GM19043 (cell line): ENCODE data around the gene LRRC4C.

Experiments used
- ATAC-seq: cut with Tn5 transposase; IDR thresholded peaks from one replicate; pipeline ENCODE4 v1.9.1; 2021; ENCODE audit warnings: low read depth; ENCODE audit not compliant: unreplicated experiment

LRRC4C gene

GRCh38 chr11:40403321-40403720, 1056.1 kb downstream of the LRRC4C start:
- no peak for ATAC-seq

- no peak for ATAC-seq
Observed at GRCh38 chr11:40401132-40401853, 1058.2 kb downstream of the LRRC4C start.

- no peak for ATAC-seq
Observed at GRCh38 chr11:40397141-40397540, 1062.3 kb downstream of the LRRC4C start.

GRCh38 chr11:40393511-40393910, 1065.9 kb downstream of the LRRC4C start:
- no peak for ATAC-seq

- ATAC-seq = no peak
Observed at GRCh38 chr11:40391679-40392078, 1067.8 kb downstream of the LRRC4C start.

GRCh38 chr11:40388097-40388818, 1071.2 kb downstream of the LRRC4C start:
- ATAC-seq = no peak

- no peak for ATAC-seq
Observed at GRCh38 chr11:40387240-40387980, 1072.0 kb downstream of the LRRC4C start.

- ATAC-seq = no peak
Observed at GRCh38 chr11:40384991-40385390, 1074.5 kb downstream of the LRRC4C start.

GRCh38 chr11:40381481-40381880, 1078.0 kb downstream of the LRRC4C start:
- ATAC-seq = no peak

- ATAC-seq = no peak
Observed at GRCh38 chr11:40380835-40381234, 1078.6 kb downstream of the LRRC4C start.

GRCh38 chr11:40376331-40376730, 1083.1 kb downstream of the LRRC4C start:
- no peak for ATAC-seq

GRCh38 chr11:40370821-40371616, 1088.4 kb downstream of the LRRC4C start:
- ATAC-seq = no peak

- no peak for ATAC-seq
Observed at GRCh38 chr11:40360206-40360798, 1099.2 kb downstream of the LRRC4C start.

- ATAC-seq = no peak
Observed at GRCh38 chr11:40354121-40354520, 1105.3 kb downstream of the LRRC4C start.

GRCh38 chr11:40340911-40341310, 1118.5 kb downstream of the LRRC4C start:
- no peak for ATAC-seq

GRCh38 chr11:40338739-40339138, 1120.7 kb downstream of the LRRC4C start:
- no peak for ATAC-seq

- ATAC-seq = no peak
Observed at GRCh38 chr11:40338062-40338461, 1121.4 kb downstream of the LRRC4C start.

- ATAC-seq = no peak
Observed at GRCh38 chr11:40337118-40337517, 1122.3 kb downstream of the LRRC4C start.

GRCh38 chr11:40328890-40329614, 1130.4 kb downstream of the LRRC4C start:
- no peak for ATAC-seq

GRCh38 chr11:40323241-40323640, 1136.2 kb downstream of the LRRC4C start:
- ATAC-seq = no peak
